Mesenchymal stem cell (in vitro differentiated cells and primary cell): ENCODE results near the gene UPK3B. TPM values are rescaled to one million over a fixed set of nuclear protein-coding genes. Genes with fewer than 3 reads are reported as not detected.
A peak's percentile ranks its signal among the peaks of the same experiment; 100 is the strongest.
"Not testable (repeated sequence)": the region's sequence is repeated elsewhere in the genome, so short reads cannot be mapped to it uniquely, and the experiment has no call there.

Source experiments
- DNase-seq: peaks from one replicate; pipeline ENCODE4 v3.0.0-alpha.2; 2013
- H2AFZ ChIP-seq: one replicate; pipeline ENCODE4 v1.6.1; 2013; ENCODE audit warnings: low read depth, mild to moderate bottlenecking, control low read depth, inconsistent platforms, low read length, moderate library complexity
- H2AK5ac ChIP-seq: 2 replicates; pipeline ENCODE4 v1.6.1; 2013; ENCODE audit warnings: low read length, moderate library complexity, mild to moderate bottlenecking, inconsistent platforms; ENCODE audit not compliant: severe bottlenecking
- H2BK120ac ChIP-seq: one replicate; pipeline ENCODE4 v1.6.1; 2013; ENCODE audit warnings: low read depth, mild to moderate bottlenecking, inconsistent platforms, low read length, moderate library complexity
- H2BK12ac ChIP-seq, 2 experiments: one replicate each; pipeline ENCODE4 v1.6.1; 2013; ENCODE audit warnings: inconsistent platforms in 2 of 2, low read length in 2 of 2, mild to moderate bottlenecking in 2 of 2, moderate library complexity in 2 of 2, control low read depth in 1 of 2
- H2BK15ac ChIP-seq: one replicate; pipeline ENCODE4 v1.6.1; 2013; ENCODE audit warnings: mild to moderate bottlenecking, low read depth, inconsistent platforms; ENCODE audit not compliant: poor library complexity, severe bottlenecking
- H2BK5ac ChIP-seq: 2 replicates; pipeline ENCODE4 v1.6.1; 2013; ENCODE audit warnings: low read depth, mild to moderate bottlenecking, low read length, control low read depth, inconsistent platforms; ENCODE audit not compliant: poor library complexity, severe bottlenecking
- H3K14ac ChIP-seq, 2 experiments: one replicate each; pipeline ENCODE4 v1.6.1; 2013; ENCODE audit warnings: inconsistent platforms in 2 of 2, low read length in 2 of 2, control low read depth in 1 of 2, mild to moderate bottlenecking in 1 of 2, moderate library complexity in 1 of 2
- H3K18ac ChIP-seq, 2 experiments: one replicate each; pipeline ENCODE4 v1.6.1; 2013; ENCODE audit warnings: inconsistent platforms in 2 of 2, low read length in 2 of 2, control low read depth in 1 of 2, low read depth in 1 of 2, mild to moderate bottlenecking in 1 of 2
- H3K23ac ChIP-seq, 2 experiments: one replicate each; pipeline ENCODE4 v1.6.1; 2013; ENCODE audit warnings: inconsistent platforms in 2 of 2, low read length in 2 of 2, mild to moderate bottlenecking in 2 of 2, moderate library complexity in 2 of 2, control low read depth in 1 of 2
- H3K27ac ChIP-seq: 2 replicates; pipeline ENCODE4 v1.5.1; 2013; ENCODE audit warnings: mild to moderate bottlenecking, moderate library complexity, low read length, control low read depth, inconsistent platforms; ENCODE audit not compliant: poor library complexity, severe bottlenecking
- H3K27me3 ChIP-seq, 2 experiments: 2 replicates each; pipeline versions ENCODE4 v1.6.1 to v1.7.0; 2013; ENCODE audit warnings: low read length in 2 of 2, mild to moderate bottlenecking in 2 of 2, moderate library complexity in 2 of 2, control low read depth in 1 of 2, inconsistent platforms in 1 of 2; ENCODE audit not compliant: control insufficient read depth in 1 of 2, insufficient read depth in 1 of 2
- H3K36me3 ChIP-seq, 2 experiments: 2 replicates each; pipeline versions ENCODE4 v1.6.1 to v1.7.0; 2013; ENCODE audit warnings: low read length in 2 of 2, control low read depth in 1 of 2, inconsistent platforms in 1 of 2, low read depth in 1 of 2, mild to moderate bottlenecking in 1 of 2; ENCODE audit not compliant: insufficient read depth in 2 of 2, control insufficient read depth in 1 of 2
- H3K4ac ChIP-seq, 2 experiments: one replicate each; pipeline ENCODE4 v1.6.1; 2013; ENCODE audit warnings: inconsistent platforms in 2 of 2, low read length in 2 of 2, mild to moderate bottlenecking in 2 of 2, moderate library complexity in 2 of 2, control low read depth in 1 of 2, low read depth in 1 of 2
- H3K4me1 ChIP-seq: 2 replicates; pipeline ENCODE4 v1.6.1; 2013; ENCODE audit warnings: low read depth, low read length, control low read depth; ENCODE audit not compliant: control insufficient read depth, insufficient read depth
- H3K4me2 ChIP-seq: 2 replicates; pipeline ENCODE4 v1.6.1; 2013; ENCODE audit warnings: low read length, mild to moderate bottlenecking, inconsistent platforms; ENCODE audit not compliant: poor library complexity, severe bottlenecking
- H3K4me3 ChIP-seq, 2 experiments: 2 replicates each; pipeline versions ENCODE4 v1.5.1 to v1.7.0; 2013; ENCODE audit warnings: low read length in 2 of 2, mild to moderate bottlenecking in 2 of 2, control low read depth in 1 of 2, low read depth in 1 of 2; ENCODE audit not compliant: insufficient read depth in 1 of 2
- H3K79me1 ChIP-seq: replicated peaks from 2 replicates; pipeline ENCODE4 v1.6.1; 2013; ENCODE audit warnings: mild to moderate bottlenecking, control low read depth, low read length, inconsistent platforms; ENCODE audit not compliant: poor library complexity, severe bottlenecking
- H3K9ac ChIP-seq: 2 replicates; pipeline ENCODE4 v1.7.0; 2013; ENCODE audit warnings: mild to moderate bottlenecking, low read length, moderate library complexity
- H3K9me3 ChIP-seq: 2 replicates; pipeline ENCODE4 v1.7.0; 2013; ENCODE audit warnings: mild to moderate bottlenecking, low read length; ENCODE audit not compliant: control insufficient read depth
- H4K8ac ChIP-seq: one replicate; pipeline ENCODE4 v1.6.1; 2013; ENCODE audit warnings: inconsistent platforms, mild to moderate bottlenecking, low read length, moderate library complexity
- H4K91ac ChIP-seq: one replicate; pipeline ENCODE4 v1.6.1; 2013; ENCODE audit warnings: mild to moderate bottlenecking, low read length, inconsistent platforms
- WGBS: methylation state at CpG from one replicate; pipeline ENCODE4 v1.1.7; 2013; ENCODE audit warnings: mixed read lengths; 5-methylcytosine and 5-hydroxymethylcytosine counted together
- polyA plus RNA-seq, 2 experiments: library from polyadenylated mRNA; stranded (reverse); fragments of 200-250 nt; gene quantifications; one replicate each; pipeline ENCODE4 v1.2.3, GENCODE V29; 2013

UPK3B gene
- polyA plus RNA-seq (2013, experiment 1 of 2): not detected
- polyA plus RNA-seq (2013, experiment 2 of 2): 0.16 TPM

DNA sequence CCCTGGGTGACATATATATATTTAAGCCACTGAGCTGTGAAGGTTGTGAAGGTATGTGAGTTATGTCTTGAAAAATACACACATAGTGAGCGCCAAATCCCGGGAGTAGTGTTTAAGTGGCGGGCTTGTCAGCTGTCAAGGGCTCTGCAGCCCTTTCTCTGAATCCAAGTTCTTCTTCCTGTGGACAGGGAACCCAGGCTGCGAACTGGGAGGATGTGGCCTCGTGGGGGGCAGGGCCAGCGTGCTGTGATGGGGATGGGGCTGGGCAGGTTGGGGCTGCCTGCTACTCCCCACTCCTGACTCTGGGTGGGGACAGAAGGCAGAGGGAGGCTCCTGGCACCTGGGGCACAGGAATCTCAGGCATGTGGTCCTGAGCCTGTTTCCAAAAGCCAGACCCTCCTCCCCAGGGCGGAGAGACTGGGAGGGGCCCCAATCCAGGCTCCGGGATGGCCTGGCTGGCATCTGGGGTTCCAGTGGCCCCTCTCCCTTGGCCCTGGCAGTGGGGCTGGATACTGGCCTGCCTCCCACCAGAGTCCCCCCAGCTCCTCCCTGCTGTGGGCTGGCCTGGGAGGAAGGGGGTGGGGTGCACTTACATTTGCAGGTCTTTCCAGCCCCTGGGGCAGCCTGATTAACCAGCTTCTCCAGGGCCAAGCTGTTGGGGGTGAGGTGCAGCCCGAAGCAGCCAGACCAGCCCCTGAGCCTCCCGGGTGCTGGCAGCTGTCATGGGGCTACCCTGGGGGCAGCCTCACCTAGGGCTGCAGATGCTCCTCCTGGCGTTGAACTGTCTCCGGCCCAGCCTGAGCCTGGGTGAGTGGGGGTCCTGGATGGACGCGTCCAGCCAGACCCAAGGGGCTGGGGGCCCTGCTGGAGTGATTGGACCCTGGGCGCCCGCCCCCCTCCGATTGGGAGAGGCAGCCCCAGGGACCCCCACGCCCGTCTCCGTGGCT, at the start of gene UPK3B:
TSS of gene UPK3B (plus strand) at position 622 of the 947 bp plus-strand sequence. CDS start at position 723, 101 bp downstream.
- peak within 1 kb of the TSS in 1 of 2 experiments; percentile 55 for H2BK12ac ChIP-seq
- peaks cover 14 to 23% of the 10 kb centered on the region in 2 experiments for H3K36me3 ChIP-seq
- 44% methylated on average over 13 of the region's 20 CpGs for WGBS
- H3K9me3 ChIP-seq: no peaks in the 10 kb centered on the region
- no peak within 1 kb of the TSS for H3K9ac ChIP-seq
- peak within 1 kb of the TSS; percentile 1 to 6 for H3K18ac ChIP-seq
- H2BK15ac ChIP-seq: peak within 1 kb of the TSS; percentile 84
- no peak within 1 kb of the TSS for H3K4me3 ChIP-seq
- no peak within 1 kb of the TSS for H2AFZ ChIP-seq
- no peak within 1 kb of the TSS for H3K27ac ChIP-seq
- peak within 1 kb of the TSS; percentile 4 for H3K4me2 ChIP-seq
- H3K4me1 ChIP-seq: peaks cover 24% of the 10 kb centered on the region
- H2BK5ac ChIP-seq: no peak within 1 kb of the TSS
- no peak within 1 kb of the TSS for H4K91ac ChIP-seq
- no peak within 1 kb of the TSS for H3K23ac ChIP-seq
- no peak within 1 kb of the TSS for H3K14ac ChIP-seq
- H3K27me3 ChIP-seq: no peaks in the 10 kb centered on the region
- H2BK120ac ChIP-seq: no peak within 1 kb of the TSS
- H2AK5ac ChIP-seq: no peak within 1 kb of the TSS
- no peak within 1 kb of the TSS for H3K4ac ChIP-seq
- H4K8ac ChIP-seq: no peak within 1 kb of the TSS
- DNase-seq: no peak
- no peaks in the 10 kb centered on the region for H3K79me1 ChIP-seq

DNA sequence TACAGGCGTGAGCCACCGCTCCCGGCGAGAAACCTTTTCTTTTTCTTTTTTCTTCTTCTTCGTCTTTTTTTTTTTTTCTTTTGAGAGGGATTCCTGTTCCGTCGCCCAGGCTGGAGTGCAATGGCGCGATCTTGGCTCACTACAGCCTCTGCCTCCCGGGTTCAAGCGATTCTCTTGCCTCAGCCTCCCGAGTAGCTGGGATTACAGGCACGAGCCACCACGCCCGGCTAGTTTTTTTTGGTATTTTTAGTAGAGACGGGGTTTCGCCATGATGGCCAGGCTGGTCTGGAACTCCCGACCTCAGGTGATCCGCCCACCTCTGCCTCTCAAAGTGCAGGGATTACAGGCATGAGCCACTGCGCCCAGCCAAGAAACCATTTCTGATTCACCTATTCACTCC, 49.6 kb upstream of the UPK3B start:
- no CpG with 5 or more reads among the region's 20 CpGs for WGBS
- H3K9ac ChIP-seq, H4K8ac ChIP-seq: not testable (repeated sequence)

DNA sequence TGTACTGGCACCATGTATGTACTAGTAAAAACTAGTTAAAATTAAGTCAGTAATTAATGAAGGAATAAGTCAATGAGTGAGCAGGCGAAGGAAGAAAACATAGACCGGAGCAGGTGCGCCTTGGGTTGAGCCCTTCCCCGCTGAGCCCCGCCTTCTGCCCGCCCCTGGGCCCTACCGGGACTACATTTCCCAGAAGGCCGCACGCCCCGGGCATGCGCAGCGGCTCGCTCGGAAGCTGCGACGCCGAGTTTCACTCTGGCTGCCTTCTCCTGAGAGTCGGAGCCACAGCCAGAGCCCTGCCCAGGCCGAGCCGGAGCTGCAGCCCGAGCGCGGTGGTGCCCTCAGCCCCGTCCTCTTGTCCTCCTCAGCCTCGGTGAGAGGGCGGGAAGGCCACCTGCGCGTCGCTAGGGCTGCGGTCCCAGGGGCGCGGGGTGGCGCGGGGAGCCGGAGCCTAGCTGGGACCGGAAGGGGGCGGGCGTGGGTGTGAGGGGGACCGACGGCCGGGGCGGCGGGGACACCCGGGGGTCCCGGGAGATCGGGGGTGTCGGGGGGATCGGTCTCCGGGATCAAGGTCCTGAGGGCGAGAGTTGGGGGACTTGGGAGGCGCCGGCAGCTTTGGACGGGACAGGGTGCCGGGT, 48.8 kb upstream of the UPK3B start, which contains the start of gene DTX2:
TSS of gene DTX2 (plus strand) at position 246 of the 638 bp plus-strand sequence. CDS start 18,801 bp downstream, outside the sequence.
- not testable (repeated sequence) for H3K4ac ChIP-seq, H2AFZ ChIP-seq, H3K9ac ChIP-seq, H4K91ac ChIP-seq, H3K14ac ChIP-seq, H4K8ac ChIP-seq, H3K27me3 ChIP-seq, H2BK120ac ChIP-seq, H3K9me3 ChIP-seq, H2AK5ac ChIP-seq, H2BK5ac ChIP-seq, H3K23ac ChIP-seq, H2BK15ac ChIP-seq, DNase-seq, H3K4me1 ChIP-seq, H2BK12ac ChIP-seq, H3K4me2 ChIP-seq, H3K27ac ChIP-seq, H3K79me1 ChIP-seq, H3K36me3 ChIP-seq
- Histone ChIP-seq H3K4me3 (peak within 1 kb of the TSS in 1 of 2 experiments; percentile 69), H3K18ac (peak within 1 kb of the TSS in 1 of 2 experiments; percentile 24)
- WGBS: no CpG with 5 or more reads among the region's 54 CpGs

More for the DNA sequence above, 49.6 kb upstream of the UPK3B start:
- H3K4me3 ChIP-seq, H4K91ac ChIP-seq, H3K4me1 ChIP-seq, H3K9me3 ChIP-seq, H2BK15ac ChIP-seq, H3K27ac ChIP-seq, H3K23ac ChIP-seq, H3K4me2 ChIP-seq, DNase-seq, H3K36me3 ChIP-seq, H3K18ac ChIP-seq, H2BK12ac ChIP-seq, H2BK120ac ChIP-seq, H3K79me1 ChIP-seq, H3K27me3 ChIP-seq, H2AK5ac ChIP-seq, H3K4ac ChIP-seq, H2BK5ac ChIP-seq, H3K14ac ChIP-seq, H2AFZ ChIP-seq: not testable (repeated sequence)
